GM04504 (cell line): ENCODE results near the gene SLC34A3.

Experiments used
- DNase-seq: peaks from one replicate; pipeline ENCODE4 v3.0.0-alpha.2; 2012; ENCODE audit warnings: low read depth

The SLC34A3 gene

DNA sequence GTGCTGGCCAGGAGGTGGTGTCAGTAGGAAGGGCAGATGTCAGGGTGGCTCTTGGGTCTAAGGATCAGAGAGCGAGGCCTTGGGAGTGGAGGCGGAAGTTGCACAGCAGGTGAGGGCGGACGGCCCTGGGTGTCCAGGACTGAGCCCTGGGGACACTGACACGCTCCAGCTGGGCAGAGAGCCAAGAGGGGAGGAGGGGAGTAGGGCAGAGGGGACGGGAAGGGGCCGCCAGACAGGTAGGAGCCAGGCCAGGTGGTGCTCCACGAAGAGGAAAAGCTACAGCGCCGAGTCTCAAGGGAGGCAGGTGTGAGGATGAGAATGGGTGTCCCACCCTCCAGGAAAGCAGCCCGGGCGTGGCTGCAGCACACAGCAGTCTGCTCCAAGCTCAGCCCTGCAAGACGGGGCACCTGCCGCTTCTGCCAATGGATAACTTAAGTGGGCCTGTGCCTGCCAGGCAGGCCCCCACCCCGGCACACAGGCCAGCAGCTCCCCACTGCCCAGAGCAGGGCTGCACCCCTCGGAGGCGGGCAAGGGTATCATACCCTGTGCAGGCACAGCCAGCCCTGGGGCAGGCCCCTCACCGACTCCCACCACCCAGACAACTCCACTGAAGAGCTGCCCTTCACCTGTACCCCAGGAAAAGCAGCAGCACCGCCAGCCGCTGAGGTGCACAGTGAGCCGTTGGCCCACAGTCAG lies 35.0 kb upstream of the SLC34A3 start:
- DNase-seq: no peak

DNA sequence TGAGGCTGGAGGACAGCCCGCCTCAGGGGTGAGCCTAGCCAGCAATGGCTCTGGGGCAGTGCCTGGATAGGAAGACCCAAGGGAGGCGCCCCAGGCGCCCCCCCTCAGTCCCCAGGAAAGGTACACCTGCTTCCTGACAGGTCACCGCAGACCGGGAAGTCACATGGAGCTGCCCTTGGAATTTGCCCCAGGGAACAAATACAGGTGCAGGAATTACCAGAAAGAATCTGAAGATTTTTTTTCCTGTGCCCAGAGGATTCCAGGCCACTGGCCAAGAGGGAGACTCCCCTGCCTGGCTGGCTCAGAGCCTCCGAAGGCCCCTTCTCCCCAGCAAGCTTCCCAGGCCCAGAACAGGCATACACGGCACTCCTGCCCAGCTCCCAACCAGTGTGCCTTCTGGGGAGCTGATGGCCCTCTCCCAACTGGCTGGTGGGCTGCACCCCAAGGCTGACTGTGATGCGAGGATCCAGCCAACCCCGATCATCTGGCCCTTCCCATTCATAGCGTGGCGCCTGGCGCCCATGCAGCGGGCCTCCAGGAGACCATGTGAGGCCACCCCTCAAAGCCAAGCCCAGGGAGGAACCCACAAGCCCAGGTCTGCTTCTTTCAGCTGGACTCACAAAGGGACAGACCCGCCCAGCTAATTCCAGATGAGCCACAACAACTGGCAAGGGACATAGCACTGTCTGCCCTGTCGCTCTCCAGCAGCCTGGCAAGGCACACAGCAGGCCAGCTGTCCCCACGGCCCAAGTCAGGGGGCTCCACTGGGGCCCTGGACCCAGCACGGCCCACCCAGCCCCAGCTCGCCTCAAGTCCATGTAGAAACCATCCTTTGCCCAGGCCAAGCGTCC lies 32.4 kb upstream of the SLC34A3 start:
- no peak for DNase-seq

DNA sequence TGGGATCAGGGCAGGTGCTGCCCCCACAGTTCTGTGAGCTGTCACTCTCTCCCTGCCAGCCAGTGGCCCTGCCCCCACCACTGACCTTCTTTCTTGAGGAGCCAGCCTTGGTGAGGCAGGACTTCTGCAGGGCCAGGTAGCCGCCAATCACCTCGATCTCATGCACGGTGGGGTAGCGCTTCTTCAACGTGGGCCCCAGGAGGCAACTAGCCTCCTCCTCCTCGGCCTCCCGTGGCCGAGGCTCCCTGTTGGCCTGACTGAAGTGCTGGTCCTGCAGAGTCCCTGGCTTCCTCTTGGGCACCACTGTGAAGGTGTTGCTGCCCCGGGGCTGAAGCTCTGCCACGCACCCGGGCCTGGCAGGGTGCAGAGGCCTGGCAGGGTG lies 31.8 kb upstream of the SLC34A3 start:
- DNase-seq: no peak

DNA sequence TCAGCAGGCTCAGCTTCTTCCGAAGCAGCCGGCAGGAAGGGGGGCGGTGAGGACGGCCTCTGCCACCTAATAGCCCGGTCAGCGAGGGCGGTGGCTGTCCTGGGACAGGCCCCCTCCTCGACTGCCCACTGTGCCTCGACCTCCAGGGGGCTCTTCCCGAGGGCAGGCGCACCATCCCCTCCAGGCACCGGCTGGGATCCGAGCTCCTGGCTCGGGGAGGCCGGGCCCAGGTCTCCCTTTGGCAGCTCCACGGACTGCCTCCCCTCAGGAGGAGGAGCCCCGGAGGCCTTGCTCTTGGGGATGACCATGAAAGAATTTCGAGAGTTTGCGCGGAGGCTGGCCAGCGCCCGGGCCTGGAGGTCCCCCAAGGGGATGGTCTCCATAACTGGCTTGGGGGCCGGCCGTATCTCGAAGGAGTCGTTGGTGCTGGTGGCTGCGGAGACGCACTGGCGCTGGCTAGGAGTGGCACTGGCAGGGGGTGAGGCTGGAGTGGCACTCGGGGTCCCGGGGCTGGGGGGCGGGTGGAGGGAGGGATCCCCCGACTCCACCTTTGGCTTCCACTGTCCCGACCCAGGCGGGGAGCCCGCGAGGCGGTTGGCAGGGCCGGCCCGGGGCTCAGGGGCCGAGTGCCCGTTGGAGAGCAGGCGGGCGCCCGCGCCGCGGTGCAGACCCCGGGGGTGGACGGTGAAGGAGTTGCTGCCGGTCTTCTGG lies 31.1 kb upstream of the SLC34A3 start:
- no peak for DNase-seq

DNA sequence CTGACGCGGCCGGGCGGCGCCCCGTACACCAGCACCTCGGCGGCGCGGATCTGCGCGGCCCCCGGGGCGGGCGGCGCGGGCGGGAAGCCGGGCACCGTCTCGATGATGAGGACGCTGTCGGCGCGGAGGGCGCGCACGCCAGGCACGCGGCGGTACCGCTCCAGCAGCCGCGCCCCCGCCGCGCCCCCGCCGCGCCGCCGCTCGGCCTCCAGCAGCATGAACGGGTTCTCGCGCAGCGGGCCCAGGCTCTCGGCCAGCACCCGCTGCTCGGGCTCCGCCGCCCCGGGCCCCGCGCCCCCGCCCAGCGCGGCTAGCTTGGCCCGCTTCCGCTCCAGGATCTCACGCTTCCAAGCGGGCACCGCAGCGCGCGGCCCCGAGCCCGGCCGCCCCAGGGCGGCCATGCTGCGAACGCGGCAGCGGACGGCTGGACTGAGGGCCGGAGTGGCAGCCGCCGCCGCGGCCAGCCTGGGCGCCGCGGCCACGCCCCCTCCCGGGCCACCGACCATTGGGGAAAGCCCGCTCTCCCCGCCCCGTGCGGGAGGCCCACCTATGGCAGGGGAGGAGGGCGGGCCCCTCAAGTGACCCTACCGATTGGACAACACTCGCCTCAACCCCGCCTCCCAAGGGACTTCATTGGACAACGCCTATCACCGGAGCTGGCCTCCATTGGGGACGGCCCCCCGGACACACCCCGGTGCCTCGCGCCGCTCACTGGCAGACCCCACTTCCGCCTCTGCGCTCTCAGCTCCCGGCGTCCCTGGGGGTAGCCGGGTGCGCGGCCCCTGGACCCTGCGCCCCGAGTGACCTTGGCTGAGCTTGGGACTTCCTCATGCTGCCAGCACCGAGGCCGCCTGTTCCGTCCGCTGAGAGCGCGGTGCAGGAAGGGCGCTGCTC lies 30.1 kb upstream of the SLC34A3 start, which contains the start of gene TPRN:
TPRN (minus strand) TSS at position 431 of the 894 bp plus-strand sequence; CDS start at position 401, 30 bp downstream.
- DNase-seq: peak; percentile 98

DNA sequence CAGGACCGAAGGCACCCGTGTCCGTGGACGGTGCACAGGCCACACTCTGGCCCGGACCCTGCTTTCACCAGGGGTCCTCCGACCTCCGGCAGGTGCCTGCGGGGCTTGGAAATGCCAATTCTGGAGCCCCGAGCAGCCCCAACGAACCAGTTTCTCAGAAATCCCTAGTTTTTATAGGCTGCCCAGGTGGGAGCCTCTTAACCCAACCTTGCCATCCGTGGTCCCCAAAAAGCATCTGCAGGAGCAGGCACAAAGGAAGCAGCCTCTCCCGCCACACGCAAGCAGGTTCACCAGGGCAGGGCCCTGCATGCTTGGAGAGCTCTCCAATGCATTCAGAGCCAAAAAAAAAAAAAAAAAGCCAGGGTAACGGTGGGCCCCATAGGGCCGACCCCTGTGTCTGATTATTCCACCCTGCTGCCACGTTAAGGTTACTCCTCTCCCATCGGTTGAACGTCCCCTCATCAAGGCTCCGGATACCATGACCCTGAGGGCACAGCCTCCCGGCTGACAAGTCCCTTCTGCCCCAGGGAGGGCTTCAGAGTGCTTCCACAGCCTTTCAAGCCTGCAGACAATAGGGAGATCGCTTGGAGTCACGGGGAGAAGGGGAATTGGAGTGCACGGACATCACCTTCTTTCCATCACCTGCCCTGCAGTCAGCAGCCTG lies 29.4 kb upstream of the SLC34A3 start:
- no peak for DNase-seq

DNA sequence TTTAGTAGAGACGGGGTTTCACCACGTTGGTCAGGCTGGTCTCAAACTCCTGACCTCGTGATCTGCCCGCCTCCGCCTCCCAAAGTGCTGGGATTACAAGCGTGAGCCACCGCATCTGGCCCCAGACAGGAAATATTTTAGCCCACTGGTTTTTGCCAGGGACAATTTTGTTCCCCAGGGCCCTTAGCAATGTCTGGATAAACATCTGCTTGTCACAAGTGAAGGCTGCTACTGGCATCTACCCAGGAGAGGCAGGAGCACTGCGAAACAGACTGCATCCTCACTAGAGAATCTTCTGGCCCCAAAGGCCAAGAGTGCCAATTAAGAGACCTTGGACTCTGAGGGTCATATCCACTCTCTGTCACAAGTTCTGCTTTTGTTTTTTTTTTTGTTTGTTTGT lies 27.7 kb upstream of the SLC34A3 start:
- no peak for DNase-seq

DNA sequence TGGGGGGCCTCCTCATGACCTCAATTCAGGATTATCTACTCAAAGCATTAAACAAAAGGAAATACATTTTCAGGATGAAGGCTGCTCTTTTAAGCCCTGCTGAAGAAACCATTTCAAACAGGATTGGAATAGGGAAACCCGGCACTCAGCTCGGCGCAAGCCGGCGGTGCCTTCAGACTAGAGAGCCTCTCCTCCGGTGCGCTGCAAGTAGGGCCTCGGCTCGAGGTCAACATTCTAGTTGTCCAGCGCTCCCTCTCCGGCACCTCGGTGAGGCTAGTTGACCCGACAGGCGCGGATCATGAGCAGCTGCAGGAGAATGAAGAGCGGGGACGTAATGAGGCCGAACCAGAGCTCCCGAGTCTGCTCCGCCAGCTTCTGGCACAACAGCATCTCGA lies 26.0 kb upstream of the SLC34A3 start:
- DNase-seq: no peak

DNA sequence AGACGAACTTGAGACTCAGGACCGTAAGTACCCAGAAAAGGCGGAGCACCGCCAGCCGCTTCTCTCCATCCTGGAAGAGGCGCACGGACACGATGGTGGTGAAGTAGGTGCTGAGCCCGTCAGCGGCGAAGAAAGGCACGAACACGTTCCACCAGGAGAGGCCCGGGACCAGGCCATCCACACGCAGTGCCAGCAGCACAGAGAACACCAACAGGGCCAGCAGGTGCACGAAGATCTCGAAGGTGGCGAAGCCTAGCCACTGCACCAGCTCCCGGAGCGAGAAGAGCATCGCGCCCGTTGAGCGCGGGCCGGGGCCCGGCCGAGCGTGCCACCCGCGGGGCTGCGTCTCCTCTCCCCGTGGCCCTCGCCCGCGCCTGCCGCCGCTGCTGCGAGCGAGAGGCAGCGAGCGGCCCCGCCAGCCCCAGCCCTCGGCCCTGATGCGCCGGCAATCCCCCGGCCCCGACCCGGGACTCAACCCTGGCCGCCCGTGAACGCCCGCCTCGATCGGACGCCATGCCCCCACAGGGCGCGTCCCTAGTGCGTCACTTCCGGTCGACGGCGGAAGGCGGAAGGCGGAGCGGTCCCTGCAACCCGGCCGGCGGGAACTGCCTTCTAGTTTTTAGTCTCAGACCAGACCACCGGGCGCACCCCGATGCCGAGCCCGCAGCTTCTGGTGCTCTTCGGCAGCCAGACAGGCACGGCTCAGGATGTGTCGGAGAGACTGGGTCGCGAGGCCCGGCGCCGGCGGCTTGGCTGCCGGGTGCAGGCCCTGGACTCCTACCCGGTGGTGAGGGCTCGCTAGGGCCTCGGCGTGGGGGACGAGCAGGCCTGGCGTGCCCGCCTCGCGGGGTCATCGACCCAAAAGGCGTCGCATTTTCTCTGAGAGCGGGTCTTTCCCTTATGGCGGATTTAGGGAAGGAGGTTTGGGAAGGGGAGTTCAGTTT lies 25.3 kb upstream of the SLC34A3 start, which contains the start of the genes NDOR1 and TMEM203:
NDOR1 (plus strand) TSS at position 575 of the 944 bp plus-strand sequence; CDS start at position 653, 78 bp downstream.
TMEM203 (minus strand) TSS at position 523 of the 944 bp plus-strand sequence; CDS start at position 289, 234 bp downstream.
- peak; percentile 59 for DNase-seq

DNA sequence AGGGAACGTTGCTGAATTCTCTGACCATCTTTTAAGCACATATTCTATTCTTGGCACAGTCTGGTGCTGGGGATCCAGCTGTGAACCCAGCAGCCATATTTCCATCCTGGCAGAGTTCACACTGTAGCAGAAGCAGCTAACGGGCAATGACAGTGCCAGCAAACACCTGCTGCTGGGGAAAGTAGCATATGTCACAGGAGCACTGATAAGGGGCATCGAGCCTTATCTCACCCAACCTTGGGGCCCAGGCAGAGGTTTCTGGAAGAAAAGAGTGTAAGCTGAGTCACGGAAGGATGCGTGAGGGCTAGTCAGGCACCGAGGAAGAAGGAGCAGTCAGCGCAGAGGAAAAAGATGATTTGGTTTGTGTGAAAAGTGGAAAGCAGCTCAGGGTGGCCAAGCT lies 24.1 kb upstream of the SLC34A3 start:
- DNase-seq: no peak

DNA sequence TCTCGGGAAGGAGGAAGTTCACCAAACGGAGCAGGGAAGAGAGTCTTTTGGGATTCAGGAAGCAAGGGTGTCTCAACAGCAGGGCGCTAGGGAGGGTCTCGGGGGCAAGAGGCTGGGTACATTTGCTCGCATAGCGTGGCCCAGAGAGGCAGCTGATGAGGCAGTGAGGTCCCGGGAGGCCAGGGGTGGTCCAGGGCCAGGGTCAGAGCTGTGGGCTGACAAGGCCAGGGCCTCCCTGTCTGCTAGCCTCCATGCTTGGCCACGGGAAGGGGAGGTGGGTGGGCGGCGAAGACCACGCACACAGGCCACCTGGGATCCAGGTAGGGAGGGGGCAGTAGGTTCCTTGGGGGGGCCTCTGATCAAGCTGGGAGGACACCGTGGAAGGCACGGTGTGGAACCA lies 19.2 kb upstream of the SLC34A3 start:
- no peak for DNase-seq

DNA sequence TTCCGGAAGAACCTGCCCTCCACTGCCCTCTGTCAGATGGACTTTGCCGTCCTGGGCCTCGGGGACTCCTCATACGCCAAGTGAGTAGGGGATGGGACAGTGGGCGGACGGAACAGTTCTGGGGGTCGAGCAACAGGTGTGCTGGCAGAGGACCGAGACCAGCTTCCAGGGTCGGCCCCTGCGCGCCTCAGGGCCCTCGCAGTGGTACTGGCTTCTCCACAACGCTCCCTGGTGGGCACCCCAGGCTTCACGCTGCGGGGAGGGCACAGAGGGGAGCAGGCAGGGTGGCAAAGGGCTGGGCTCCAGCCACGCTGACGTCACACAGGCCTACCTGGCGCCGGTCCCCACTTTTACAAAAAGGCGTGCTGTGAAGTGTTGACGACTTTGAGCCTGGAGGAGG lies 18.2 kb upstream of the SLC34A3 start:
- no peak for DNase-seq

DNA sequence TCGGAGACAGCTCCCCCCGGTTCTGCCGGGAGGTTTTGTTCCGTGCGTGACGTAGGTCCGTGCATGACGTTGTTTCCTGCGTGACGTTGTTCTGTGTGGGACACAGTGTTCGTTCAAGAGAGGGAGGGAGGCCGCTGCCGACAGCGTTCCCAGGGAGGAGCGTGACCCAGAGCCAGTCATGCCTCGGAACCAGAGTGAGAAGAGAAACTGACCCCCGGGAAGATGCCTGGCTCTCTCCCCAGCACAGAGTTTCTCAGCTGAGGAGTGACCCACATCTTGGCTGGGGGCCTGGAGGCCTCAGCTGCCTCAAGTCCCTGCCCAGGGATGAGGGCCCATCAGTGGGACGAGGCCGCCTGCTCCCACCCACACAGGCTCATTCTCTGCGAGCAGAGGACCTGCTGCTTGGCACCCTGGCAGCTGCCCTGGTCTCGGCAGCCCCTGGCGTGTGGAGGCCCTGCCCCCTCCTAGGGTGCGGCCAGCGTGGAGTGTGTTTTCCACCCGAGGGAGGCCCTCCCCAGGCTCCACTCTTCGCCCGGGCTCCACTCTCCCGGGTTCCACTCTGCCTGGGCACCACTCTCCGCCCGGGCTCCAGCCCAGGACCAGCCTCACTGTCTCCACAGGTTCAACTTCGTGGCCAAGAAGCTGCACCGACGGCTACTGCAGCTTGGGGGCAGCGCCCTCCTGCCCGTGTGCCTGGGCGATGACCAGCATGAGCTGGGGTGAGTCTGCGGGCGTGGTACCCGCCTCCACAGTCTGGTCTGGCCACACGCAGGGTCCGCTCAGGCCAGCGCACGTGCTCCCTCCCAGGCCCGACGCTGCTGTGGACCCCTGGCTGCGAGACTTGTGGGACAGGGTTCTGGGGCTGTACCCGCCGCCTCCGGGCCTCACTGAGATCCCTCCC lies 17.3 kb upstream of the SLC34A3 start:
- DNase-seq: no peak

DNA sequence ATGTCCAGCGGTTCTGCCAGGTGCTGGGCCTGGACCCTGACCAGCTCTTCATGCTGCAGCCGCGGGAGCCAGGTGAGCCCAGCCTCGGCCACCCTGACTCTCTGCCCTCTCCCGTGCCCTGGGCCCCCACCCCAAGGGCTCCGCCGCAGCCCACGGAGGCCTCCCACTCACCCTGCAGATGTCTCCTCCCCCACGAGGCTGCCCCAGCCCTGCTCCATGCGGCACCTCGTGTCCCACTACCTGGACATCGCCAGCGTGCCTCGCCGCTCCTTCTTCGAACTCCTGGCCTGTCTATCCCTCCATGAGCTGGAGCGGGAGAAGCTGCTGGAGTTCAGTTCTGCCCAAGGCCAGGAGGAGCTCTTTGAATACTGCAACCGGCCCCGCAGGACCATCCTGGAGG lies 16.1 kb upstream of the SLC34A3 start:
- DNase-seq: no peak

DNA sequence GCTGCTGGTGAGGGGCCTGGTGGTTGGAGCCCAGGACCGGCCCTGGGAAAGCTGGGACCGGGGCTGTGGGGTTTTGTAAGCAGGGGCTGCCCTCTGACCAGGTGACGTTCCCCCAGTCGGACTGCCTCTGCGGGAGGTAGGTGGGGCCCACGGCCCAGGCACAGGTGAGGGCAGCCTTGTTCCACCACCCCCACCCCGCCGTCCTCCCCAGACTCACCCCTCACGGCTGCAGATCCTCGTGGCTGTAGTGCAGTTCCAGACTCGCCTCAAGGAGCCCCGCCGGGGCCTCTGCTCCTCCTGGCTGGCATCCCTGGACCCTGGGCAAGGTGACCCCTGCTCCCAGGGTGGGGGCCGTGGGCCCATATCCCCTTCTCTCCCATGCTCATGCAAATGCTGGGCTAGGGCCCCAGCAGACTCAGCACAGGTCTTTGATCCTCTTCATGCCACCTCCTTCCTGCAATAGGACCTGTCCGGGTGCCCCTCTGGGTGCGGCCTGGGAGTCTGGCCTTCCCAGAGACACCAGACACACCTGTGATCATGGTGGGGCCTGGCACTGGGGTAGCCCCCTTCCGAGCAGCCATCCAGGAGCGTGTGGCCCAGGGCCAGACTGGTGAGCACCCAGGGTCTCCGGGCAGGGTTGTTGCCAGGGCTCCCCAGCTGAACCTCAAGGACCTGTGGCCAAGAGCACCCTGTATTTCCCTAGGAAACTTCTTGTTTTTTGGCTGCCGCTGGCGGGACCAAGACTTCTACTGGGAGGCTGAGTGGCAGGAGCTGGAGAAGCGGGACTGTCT lies 15.3 kb upstream of the SLC34A3 start:
- no peak for DNase-seq

DNA sequence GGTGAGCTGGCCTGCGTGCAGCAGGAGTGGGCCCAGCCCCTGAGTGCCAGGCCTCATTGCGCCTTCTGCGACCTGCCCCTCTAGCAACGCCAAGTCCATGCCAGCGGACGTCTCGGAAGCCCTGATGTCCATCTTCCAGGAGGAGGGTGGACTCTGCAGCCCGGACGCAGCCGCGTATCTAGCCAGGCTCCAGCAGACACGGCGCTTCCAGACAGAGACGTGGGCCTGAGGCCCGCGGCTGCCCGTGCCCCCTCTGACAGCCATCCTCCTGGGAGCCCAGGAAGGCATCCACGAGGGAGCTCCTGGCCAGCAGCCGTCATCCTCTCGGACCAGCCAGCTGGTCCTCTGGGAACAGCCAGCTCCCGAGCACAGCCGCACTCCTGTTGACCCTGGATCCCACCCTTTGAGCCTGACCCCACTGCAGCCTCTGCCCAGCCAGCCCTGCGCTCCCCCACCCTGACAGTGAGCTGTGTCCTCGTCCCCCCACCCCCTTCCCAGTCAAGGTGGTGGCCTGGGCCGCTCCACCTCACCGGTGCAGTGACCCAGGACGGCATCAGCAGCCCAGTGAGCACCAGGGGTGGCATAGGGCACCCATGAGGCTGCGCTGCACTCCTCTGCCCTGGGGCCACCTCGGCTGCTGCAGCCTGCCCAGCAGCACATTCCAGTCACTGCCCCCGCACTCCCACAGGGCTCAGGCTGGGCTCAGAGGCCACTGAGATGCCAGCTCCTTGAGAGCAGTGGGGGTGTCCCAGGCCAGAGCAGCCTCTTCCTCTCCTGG lies 14.3 kb upstream of the SLC34A3 start:
- no peak for DNase-seq
